HL-60/S4 (cell line): ENCODE measurements around the gene RNF222.
"Not testable (repeated sequence)": the region's sequence is repeated elsewhere in the genome, so short reads cannot be mapped to it uniquely, and the experiment has no call there.

Source experiments
- in situ Hi-C: fragments of 300-500 bp; cut with MboI; formaldehyde crosslinking; loops from 2 replicates; pipeline ENCODE4 v1.14.3; 2022; ENCODE audit warnings: low sequenced_read_pairs

RNF222 gene

DNA sequence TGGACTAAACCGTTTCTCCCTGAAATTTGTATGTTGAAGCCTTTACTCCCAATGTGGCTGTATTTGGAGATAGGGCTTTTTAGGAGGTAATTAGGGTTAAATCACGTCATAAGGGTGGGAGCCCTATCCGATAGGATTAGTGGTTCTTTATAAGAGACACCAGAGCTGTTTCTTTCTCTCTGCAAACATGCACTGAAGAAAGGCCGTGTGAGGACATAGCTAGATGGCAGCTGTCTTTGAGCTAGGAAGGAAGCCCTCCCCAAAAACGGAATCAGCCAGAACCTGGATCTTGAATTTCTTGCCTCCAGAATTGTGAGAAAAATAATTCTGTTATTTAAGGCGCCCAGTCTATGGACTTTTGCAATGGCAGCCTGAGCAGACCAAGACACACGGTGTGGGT lies 43.9 kb downstream of the RNF222 start:
- in situ Hi-C loops = no loop called here

DNA sequence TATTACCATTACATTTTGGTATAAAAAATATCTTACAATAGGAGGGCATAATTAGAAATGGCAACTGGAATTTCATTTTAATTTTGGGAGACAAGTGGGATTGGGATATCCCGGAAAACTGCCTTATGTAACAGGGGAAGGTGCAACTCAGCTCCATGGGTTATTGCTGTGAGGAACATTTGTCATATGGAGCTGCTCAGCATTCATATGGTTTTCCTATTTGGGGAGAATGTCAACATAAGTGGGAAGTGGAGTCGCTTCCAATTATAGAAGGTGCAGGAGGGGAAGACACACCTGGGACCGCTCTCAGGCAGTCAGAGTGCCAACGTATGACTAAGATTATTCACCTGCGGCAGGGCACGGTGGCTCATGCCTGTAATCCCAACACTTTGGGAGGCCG lies 47.3 kb downstream of the RNF222 start:
- in situ Hi-C loops = no loop called here

DNA sequence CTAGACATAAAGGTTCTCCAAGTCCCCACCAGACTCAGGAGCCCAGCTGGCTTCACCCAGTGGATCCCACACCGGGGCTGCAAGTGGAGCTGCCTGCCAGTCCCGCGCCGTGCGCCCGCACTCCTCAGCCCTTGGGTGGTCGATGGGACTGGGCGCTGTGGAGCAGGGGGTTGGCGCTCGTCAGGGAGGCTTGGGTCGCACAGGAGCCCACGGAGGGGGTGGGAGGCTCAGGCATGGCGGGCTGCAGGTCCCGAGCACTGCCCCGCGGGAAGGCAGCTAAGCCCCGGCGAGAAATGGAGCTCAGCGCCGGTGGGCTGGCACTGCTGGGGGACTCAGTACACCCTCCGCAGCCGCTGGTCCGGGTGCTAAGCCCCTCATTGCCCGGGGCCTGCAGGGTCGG lies 50.6 kb downstream of the RNF222 start:
- in situ Hi-C loops = not testable (repeated sequence)

DNA sequence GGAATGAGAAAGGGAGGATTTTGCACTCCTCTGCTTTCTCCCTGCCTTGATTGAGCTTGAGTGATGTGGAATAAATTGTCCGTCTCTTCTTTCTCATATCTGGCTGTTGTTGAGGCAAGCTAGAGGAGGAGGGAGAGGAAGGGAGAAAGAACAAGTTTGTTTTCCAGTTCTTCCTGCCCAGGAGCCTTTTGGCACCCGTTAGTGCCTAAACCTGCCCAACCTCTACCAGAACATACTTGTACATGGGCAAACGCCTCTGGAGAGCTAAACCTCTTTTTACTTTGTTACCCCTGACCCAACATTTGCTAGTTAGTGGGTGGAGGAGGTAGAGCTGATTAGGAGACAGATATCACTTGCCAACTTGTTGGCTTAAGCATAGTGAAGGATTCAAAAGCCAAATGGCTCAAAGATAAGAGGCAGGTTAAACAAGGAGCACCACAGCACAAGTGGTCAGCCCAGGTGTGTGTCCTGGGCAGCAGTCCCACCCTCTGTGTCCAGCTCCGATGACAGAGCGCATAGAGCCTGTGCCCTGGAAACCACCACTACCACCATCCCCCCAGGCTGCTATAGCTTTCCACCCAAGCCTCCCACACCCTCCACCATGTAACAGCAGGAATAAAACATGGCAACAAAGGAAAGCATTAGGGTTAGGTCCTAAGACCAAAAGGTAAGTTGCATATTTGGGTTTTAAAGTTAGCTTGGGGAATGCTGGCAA lies 51.5 kb downstream of the RNF222 start:
- in situ Hi-C loops = no loop called here

DNA sequence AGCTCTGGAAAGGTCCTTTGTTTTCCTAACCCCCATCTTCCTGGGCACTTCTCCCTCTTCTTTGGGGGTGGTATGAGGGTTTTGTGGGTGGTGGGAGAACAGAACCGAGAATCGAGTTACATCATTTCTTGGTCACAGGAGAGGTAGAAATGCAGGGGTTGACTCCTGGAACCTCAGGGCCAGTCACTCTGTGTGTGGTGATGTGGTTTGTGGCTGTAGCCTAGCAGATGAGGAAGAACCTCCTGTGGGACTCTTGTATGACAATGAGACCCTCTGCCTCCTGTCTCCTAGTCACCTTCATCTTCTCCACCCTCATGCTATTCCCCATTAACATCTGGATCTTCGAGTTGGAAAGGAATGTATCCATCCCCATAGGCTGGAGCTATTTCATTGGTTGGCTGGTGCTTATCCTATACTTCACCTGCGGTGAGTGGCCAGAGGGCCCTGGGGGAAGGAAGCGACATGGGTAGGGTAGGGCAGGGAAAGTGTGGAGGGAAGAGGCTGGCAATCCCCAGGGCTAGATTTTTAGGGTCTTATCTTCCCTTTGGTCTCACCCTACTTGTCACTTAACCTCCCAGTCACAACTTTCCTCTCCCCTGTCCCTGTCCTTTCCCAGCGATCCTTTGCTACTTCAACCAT lies 52.5 kb downstream of the RNF222 start:
- in situ Hi-C loops = no loop called here

DNA sequence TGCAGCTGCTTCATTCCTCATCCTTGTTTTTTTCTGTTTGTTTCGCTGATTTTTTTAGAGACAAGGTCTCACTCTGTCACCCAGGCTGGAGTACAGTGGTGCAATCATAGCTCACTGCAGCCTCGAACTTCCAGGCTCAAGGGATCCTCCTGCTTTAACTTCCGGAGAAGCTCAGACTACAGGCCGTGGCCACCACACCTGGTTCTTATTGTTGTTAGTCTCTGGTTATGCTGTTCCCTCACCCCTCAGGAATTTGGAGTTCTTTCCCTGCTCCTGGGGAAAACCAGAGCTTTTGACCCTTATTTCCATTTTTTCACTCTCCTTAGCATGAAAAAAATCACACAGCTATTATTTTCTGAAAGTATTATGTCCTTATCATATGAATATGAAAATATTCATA lies 56.2 kb downstream of the RNF222 start:
- in situ Hi-C loops = no loop called here
